GM19193 (cell line): ENCODE results near the gene ARMC12.

ENCODE experiments used
- POLR2A ChIP-seq: IDR thresholded peaks from 4 replicates; pipeline ENCODE4 v1.6.1; 2011; ENCODE audit not compliant: insufficient read depth, insufficient read length; ENCODE audit errors: extremely low read depth

ARMC12 gene

GRCh38 chr6:35775031-35775430, 38.2 kb downstream of the ARMC12 start:
- TF ChIP-seq POLR2A: no peak

GRCh38 chr6:35776364-35777215, 39.8 kb downstream of the ARMC12 start, which contains the start of gene CLPSL2:
Gene CLPSL2 (plus strand): TSS chr6:35776598. CDS start chr6:35776619, 21 bp downstream.
- TF ChIP-seq POLR2A: no peak

- TF ChIP-seq POLR2A: no peak
Measured at GRCh38 chr6:35777356-35778102, 40.7 kb downstream of the ARMC12 start.

DNA sequence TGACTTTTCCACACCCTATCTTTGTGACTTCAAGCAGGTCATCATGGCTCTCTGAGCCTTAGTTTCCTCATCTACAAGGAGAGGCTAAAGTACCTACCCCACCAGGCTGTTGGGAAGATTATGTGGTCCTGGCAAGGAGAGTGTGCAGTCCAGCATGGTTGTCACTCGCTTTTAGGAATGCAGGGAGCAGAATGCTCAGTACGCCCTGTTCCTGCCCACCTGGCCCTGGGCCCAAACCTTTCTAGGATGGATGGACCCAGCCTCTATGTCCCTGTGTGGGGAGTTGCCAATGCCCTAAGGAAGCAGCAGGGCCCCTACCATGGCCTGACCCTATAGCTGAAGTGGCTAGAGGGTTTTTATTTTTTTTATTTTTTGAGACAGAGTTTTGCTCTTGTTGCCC, 41.6 kb downstream of the ARMC12 start:
- no peak for TF ChIP-seq POLR2A

GRCh38 chr6:35780719-35781118, 43.9 kb downstream of the ARMC12 start, which contains the start of gene CLPSL1:
Gene CLPSL1 (plus strand): TSS chr6:35781019. CDS start chr6:35781111, 92 bp downstream.
- no peak for TF ChIP-seq POLR2A

- TF ChIP-seq POLR2A: no peak
Measured at GRCh38 chr6:35781290-35781689, 44.5 kb downstream of the ARMC12 start.

GRCh38 chr6:35782424-35782823, 45.6 kb downstream of the ARMC12 start:
- TF ChIP-seq POLR2A: no peak

DNA sequence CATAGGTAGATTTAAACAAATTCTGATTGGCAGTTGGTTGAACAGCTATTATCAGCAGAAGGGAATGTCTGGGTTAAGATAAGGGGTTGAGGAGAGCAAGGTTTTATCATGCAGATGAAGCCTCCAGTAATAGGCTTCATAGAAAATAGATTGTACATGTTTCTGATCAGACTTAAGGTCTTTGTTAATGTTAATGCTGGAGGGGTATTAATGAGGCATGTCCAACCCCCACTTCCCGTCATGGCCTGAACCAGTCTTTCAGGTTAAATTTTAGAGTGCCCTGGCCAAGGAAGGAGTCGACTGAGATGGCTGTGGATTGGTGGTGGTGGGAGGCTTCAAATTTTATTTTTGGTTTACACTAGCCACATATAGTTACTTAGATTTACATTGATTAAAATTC, 47.4 kb downstream of the ARMC12 start:
- no peak for TF ChIP-seq POLR2A

DNA sequence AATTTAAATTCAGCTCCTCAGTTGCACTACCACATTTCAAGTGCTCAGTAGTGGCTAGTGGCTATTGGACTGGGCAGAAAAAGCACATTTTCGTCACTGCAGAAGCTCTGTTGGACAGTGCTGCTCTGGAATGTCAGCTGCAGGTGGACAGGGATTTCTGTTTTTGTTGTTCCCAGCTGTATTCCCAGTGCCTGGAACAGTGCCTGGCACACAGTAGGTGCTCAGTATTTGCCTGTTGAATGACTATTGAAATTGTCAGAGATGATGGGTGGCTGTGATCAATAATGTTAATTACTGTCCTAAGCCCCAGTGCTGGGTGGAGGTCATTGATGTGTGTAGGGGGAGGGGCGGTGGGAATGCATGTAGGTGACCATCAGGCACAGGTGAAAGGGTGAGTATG, 49.4 kb downstream of the ARMC12 start:
- no peak for TF ChIP-seq POLR2A

GRCh38 chr6:35786810-35787209, 50.0 kb downstream of the ARMC12 start:
- TF ChIP-seq POLR2A: no peak

DNA sequence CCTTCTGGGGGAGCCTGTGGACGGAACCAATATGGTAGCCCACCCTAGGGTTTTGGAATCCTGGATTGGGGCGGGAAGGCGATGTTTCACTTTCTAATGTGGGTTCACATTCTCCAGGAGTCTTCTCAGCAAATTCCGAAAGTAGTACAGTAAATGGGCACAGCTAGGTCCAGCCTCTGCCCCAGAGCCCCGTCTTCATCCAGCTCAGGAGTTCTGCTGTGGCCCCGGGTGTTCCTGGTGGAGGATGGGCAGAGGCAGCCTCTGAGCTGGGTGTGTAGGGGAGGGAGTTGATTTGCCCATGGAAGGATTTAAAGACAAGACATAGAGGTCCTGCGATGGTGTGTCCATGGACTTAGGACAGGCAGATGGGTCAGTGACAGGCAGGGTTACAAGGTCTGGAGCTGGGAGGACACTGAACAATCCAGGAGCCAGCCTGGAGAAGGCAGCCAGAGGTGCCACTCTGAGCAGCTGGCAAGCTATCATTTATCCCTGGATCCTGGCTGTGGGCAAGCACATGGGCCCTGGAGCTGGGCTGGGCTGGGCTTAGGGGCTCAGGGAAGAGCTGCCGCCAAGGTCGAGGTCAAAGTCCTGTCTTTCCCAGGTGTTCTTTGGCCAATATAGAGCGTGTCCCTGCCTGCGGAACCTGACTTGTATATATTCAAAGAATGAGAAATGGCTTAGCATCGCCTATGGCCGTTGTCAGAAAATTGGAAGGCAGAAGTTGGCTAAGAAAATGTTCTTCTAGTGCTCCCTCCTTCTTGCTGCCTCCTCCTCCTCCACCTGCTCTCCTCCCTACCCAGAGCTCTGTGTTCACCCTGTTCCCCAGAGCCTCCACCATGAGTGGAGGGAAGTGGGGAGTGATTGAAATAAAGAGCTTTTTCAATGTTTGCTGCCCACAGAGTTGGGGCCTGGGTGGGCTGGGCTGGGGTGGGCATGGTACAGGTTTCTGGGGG, 50.7 kb downstream of the ARMC12 start:
- no peak for TF ChIP-seq POLR2A

DNA sequence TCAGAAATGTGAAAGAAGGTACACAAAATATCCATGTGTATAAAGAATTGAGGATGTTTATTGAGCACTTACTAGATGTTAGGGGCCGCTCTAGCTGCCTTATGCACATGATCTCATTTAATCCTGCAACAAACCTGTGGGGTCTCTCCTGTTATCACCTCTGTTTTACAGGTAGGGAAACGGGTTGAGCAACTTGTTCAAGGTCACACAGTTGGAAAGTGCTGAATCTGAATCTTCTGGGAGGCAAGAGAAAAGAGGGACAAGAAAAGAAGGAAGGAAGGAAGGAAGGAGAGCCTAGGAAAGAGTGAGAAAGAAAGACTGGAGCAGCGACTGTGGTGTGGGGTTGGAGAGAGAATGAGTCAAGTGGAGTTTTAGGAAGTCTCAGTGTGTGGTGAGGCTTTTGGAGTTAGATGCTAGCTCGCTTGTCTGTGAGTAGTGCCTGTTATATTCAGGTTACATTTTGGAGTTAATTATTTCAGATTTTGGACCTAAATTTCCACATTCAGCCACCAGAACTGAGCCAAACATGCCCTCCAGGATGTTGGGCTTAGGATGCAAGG, 51.7 kb downstream of the ARMC12 start:
- TF ChIP-seq POLR2A: no peak

GRCh38 chr6:35790683-35791082, 53.9 kb downstream of the ARMC12 start:
- TF ChIP-seq POLR2A: no peak
